ENCODE data around the gene STRA8.

- no peak for TF ChIP-seq GABPA (IDR thresholded peaks at IDR 0.05; ENCODE audit: low read depth, low read length)
- TF ChIP-seq GABPA (CRISPR knock-in tag; IDR thresholded peaks at IDR 0.05; ENCODE audit: low read depth): no peak
- no peak for TF ChIP-seq SMARCE1 (IDR thresholded peaks at IDR 0.05; ENCODE audit: borderline replicate concordance)
- TF ChIP-seq ZSCAN29 (CRISPR knock-in tag; conservative IDR thresholded peaks at IDR 0.05): no peak
- no peak for TF ChIP-seq HDAC6 (IDR thresholded peaks at IDR 0.05; ENCODE audit: low read depth, low read length)
- no peak for TF ChIP-seq ZNF44 (CRISPR knock-in tag; IDR thresholded peaks at IDR 0.05)
- no peak for TF ChIP-seq CTCF (CRISPR knock-in tag; IDR thresholded peaks at IDR 0.05)
- no peak for TF ChIP-seq ZNF407 (CRISPR knock-in tag; IDR thresholded peaks at IDR 0.05; ENCODE audit: not compliant biosample characterization)
- no peak for TF ChIP-seq ZNF800 (CRISPR knock-in tag; IDR thresholded peaks at IDR 0.05)
- no peak for TF ChIP-seq MED1 (CRISPR knock-in tag; IDR thresholded peaks at IDR 0.05)
Observed at GRCh38 chr7:135253851-135254771, 20.5 kb downstream of the STRA8 start.
